Measurements from ENCODE around the gene FBXO31. TPM values are rescaled to one million over a fixed set of nuclear protein-coding genes. Genes with fewer than 3 reads are reported as not detected.
A peak's percentile ranks its signal among the peaks of the same experiment; 100 is the strongest.

Gene FBXO31
- total and polyA plus RNA-seq, 2 of the 13 experiments (the other 11 are each of a cell fraction or from before 2014, with no cell fraction given): 92.4 to 101 TPM

DNA sequence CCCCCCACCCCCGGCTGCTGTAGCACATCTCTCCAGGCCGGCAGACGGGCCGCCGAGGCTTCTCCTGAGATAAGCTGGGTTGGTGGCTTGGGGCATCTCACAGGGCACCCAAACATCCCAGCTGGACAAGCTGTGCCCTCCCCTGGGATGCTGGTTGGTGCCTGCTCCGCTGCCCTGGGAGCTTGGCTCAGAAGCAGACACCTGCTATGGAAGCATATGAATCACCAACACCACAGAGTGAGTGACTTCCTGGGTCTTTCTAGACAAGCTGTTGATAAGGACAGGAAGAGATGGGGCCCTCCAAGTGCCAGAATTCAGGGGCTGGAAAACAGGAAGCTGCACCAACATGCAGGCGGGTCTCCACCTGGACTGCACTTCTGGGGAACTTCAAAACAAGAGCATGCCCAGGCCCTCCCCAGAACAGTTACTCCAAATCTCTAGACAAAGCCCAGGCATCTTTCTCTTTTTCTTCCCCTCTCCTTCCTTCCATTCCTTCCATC is 80.1 kb downstream of the FBXO31 start (continued):
- TF ChIP-seq SIX1 (CRISPR knock-in tag; IDR thresholded peaks at IDR 0.05; ENCODE audit: borderline replicate concordance) (no peak), ZNF160 (CRISPR knock-in tag; IDR thresholded peaks at IDR 0.05) (no peak), ZBTB38 (CRISPR knock-in tag; IDR thresholded peaks at IDR 0.05) (no peak), PHF20 (CRISPR knock-in tag; IDR thresholded peaks at IDR 0.05) (0 out of 2 replicates have a peak, but pooled peaks have one; percentile 32), AKAP8 (CRISPR knock-in tag; IDR thresholded peaks at IDR 0.05) (no peak), ATM (IDR thresholded peaks at IDR 0.05; ENCODE audit: borderline replicate concordance) (no peak), RBAK (CRISPR knock-in tag; IDR thresholded peaks at IDR 0.05) (no peak), ZNF33A (CRISPR knock-in tag; IDR thresholded peaks at IDR 0.05; ENCODE audit: borderline replicate concordance) (no peak), ZNF768 (CRISPR knock-in tag; IDR thresholded peaks at IDR 0.05) (no peak), BORCS8-MEF2B (CRISPR knock-in tag; IDR thresholded peaks at IDR 0.05) (no peak), ZNF34 (CRISPR knock-in tag; IDR thresholded peaks at IDR 0.05; ENCODE audit: borderline replicate concordance) (no peak), ZNF607 (CRISPR knock-in tag; IDR thresholded peaks at IDR 0.05; ENCODE audit: borderline replicate concordance) (no peak), RXRB (CRISPR knock-in tag; IDR thresholded peaks at IDR 0.05; ENCODE audit: borderline replicate concordance) (no peak), ZNF572 (CRISPR knock-in tag; IDR thresholded peaks at IDR 0.05) (no peak), ZFP36 (IDR thresholded peaks at IDR 0.05; ENCODE audit: borderline replicate concordance, low read depth, low read length, partially characterized antibody) (no peak), KDM6A (CRISPR knock-in tag; IDR thresholded peaks at IDR 0.05; ENCODE audit: low read depth) (no peak), HMG20B (CRISPR knock-in tag; conservative IDR thresholded peaks at IDR 0.05) (no peak), NPAS2 (CRISPR knock-in tag; IDR thresholded peaks at IDR 0.05; ENCODE audit: borderline replicate concordance) (no peak), ETV5 (CRISPR knock-in tag; IDR thresholded peaks at IDR 0.05; ENCODE audit: borderline replicate concordance) (peak; percentile 55; the same call in 1 of the 2 replicates)
- TF ChIP-seq, protein P1, sequence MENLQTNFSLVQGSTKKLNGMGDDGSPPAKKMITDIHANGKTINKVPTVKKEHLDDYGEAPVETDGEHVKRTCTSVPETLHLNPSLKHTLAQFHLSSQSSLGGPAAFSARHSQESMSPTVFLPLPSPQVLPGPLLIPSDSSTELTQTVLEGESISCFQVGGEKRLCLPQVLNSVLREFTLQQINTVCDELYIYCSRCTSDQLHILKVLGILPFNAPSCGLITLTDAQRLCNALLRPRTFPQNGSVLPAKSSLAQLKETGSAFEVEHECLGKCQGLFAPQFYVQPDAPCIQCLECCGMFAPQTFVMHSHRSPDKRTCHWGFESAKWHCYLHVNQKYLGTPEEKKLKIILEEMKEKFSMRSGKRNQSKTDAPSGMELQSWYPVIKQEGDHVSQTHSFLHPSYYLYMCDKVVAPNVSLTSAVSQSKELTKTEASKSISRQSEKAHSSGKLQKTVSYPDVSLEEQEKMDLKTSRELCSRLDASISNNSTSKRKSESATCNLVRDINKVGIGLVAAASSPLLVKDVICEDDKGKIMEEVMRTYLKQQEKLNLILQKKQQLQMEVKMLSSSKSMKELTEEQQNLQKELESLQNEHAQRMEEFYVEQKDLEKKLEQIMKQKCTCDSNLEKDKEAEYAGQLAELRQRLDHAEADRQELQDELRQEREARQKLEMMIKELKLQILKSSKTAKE (CRISPR knock-in tag; IDR thresholded peaks at IDR 0.05; ENCODE audit: borderline replicate concordance): no peak
- TF ChIP-seq, protein P2, sequence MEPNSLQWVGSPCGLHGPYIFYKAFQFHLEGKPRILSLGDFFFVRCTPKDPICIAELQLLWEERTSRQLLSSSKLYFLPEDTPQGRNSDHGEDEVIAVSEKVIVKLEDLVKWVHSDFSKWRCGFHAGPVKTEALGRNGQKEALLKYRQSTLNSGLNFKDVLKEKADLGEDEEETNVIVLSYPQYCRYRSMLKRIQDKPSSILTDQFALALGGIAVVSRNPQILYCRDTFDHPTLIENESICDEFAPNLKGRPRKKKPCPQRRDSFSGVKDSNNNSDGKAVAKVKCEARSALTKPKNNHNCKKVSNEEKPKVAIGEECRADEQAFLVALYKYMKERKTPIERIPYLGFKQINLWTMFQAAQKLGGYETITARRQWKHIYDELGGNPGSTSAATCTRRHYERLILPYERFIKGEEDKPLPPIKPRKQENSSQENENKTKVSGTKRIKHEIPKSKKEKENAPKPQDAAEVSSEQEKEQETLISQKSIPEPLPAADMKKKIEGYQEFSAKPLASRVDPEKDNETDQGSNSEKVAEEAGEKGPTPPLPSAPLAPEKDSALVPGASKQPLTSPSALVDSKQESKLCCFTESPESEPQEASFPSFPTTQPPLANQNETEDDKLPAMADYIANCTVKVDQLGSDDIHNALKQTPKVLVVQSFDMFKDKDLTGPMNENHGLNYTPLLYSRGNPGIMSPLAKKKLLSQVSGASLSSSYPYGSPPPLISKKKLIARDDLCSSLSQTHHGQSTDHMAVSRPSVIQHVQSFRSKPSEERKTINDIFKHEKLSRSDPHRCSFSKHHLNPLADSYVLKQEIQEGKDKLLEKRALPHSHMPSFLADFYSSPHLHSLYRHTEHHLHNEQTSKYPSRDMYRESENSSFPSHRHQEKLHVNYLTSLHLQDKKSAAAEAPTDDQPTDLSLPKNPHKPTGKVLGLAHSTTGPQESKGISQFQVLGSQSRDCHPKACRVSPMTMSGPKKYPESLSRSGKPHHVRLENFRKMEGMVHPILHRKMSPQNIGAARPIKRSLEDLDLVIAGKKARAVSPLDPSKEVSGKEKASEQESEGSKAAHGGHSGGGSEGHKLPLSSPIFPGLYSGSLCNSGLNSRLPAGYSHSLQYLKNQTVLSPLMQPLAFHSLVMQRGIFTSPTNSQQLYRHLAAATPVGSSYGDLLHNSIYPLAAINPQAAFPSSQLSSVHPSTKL (CRISPR knock-in tag; IDR thresholded peaks at IDR 0.05): 0 out of 2 replicates have a peak, but pooled peaks have one; percentile 10
- TF ChIP-seq, protein P3, sequence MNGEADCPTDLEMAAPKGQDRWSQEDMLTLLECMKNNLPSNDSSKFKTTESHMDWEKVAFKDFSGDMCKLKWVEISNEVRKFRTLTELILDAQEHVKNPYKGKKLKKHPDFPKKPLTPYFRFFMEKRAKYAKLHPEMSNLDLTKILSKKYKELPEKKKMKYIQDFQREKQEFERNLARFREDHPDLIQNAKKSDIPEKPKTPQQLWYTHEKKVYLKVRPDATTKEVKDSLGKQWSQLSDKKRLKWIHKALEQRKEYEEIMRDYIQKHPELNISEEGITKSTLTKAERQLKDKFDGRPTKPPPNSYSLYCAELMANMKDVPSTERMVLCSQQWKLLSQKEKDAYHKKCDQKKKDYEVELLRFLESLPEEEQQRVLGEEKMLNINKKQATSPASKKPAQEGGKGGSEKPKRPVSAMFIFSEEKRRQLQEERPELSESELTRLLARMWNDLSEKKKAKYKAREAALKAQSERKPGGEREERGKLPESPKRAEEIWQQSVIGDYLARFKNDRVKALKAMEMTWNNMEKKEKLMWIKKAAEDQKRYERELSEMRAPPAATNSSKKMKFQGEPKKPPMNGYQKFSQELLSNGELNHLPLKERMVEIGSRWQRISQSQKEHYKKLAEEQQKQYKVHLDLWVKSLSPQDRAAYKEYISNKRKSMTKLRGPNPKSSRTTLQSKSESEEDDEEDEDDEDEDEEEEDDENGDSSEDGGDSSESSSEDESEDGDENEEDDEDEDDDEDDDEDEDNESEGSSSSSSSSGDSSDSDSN (CRISPR knock-in tag; IDR thresholded peaks at IDR 0.05): no peak
- TF ChIP-seq, protein P4, sequence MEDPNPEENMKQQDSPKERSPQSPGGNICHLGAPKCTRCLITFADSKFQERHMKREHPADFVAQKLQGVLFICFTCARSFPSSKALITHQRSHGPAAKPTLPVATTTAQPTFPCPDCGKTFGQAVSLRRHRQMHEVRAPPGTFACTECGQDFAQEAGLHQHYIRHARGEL (CRISPR knock-in tag; IDR thresholded peaks at IDR 0.05): no peak

All from HepG2 (cell line).